HL-60 (cell line): ENCODE results near the gene KCNQ1OT1.

Experiments used
- DNase-seq, 2 experiments: peaks; one replicate each; pipeline ENCODE4 v3.0.0-alpha.2; 2010 to 2020; ENCODE audit warnings: low read depth in 1 of 2, low spot score in 1 of 2
- H3K27ac ChIP-seq: fragments of 250-450 bp; sonication (Bioruptor Pico); replicated peaks from 2 replicates; pipeline ENCODE4 v1.5.1; 2020; ENCODE audit warnings: mild to moderate bottlenecking, moderate library complexity
- H3K27me3 ChIP-seq: fragments of 250-450 bp; sonication (Bioruptor Pico); 2 replicates; pipeline ENCODE4 v1.5.1; 2021; ENCODE audit warnings: mild to moderate bottlenecking, moderate library complexity; ENCODE audit not compliant: insufficient read depth, poor library complexity, severe bottlenecking
- H3K4me3 ChIP-seq: replicated peaks from 2 replicates; pipeline ENCODE4 v1.5.1; 2011; ENCODE audit warnings: mild to moderate bottlenecking, control low read depth, low read length; ENCODE audit not compliant: insufficient read depth
- CTCF ChIP-seq: IDR thresholded peaks from one replicate; pipeline ENCODE4 v1.5.1; 2011; ENCODE audit warnings: low read length, control low read depth, inconsistent platforms; ENCODE audit not compliant: insufficient read depth
- GABPA ChIP-seq: IDR thresholded peaks from 2 replicates; pipeline ENCODE4 v1.6.1; 2012; ENCODE audit warnings: low read depth
- POLR2AphosphoS5 ChIP-seq: IDR thresholded peaks from 2 replicates; pipeline ENCODE4 v1.6.1; 2012; ENCODE audit warnings: low read depth
- REST ChIP-seq: IDR thresholded peaks from 2 replicates; pipeline ENCODE4 v1.6.1; 2012; ENCODE audit warnings: low read depth; ENCODE audit not compliant: insufficient replicate concordance
- SPI1 ChIP-seq: IDR thresholded peaks from 2 replicates; pipeline ENCODE4 v1.6.1; 2012; ENCODE audit warnings: low read depth, mild to moderate bottlenecking, borderline replicate concordance

Gene KCNQ1OT1

GRCh38 chr11:2661173-2662023 is 38.4 kb downstream of the KCNQ1OT1 start:
- H3K27ac ChIP-seq, result no peak overlapping the region
- H3K27me3 ChIP-seq, result no peaks in the 10 kb centered on the region
- no peak overlapping the region for H3K4me3 ChIP-seq
- TF ChIP-seq GABPA (no peak), CTCF (no peak), REST (no peak), POLR2AphosphoS5 (no peak), SPI1 (no peak)
- no peak for DNase-seq

GRCh38 chr11:2660357-2660939 is 39.3 kb downstream of the KCNQ1OT1 start:
- TF ChIP-seq CTCF, result no peak
- DNase-seq, result no peak
- H3K27ac ChIP-seq, result no peak overlapping the region
- no peaks in the 10 kb centered on the region for H3K27me3 ChIP-seq
- no peak overlapping the region for H3K4me3 ChIP-seq

GRCh38 chr11:2657697-2658284 is 42.0 kb downstream of the KCNQ1OT1 start:
- TF ChIP-seq REST (no peak), POLR2AphosphoS5 (no peak), CTCF (no peak), SPI1 (no peak), GABPA (no peak)
- no peak for DNase-seq
- no peaks in the 10 kb centered on the region for H3K27me3 ChIP-seq

More at GRCh38 chr11:2657697-2658284, 42.0 kb downstream of the KCNQ1OT1 start:
- Histone ChIP-seq H3K4me3 (no peak overlapping the region), H3K27ac (no peak overlapping the region)
